NCI-H2227 treated with DMSO at 0.1 percent for 48 hours (cell line): Measurements from ENCODE around the gene ZNF790.

ENCODE experiments used
- DNase-seq: peaks from one replicate; lab custom pipeline; 2025; lab: John Stamatoyannopoulos, UW

Gene ZNF790

DNA sequence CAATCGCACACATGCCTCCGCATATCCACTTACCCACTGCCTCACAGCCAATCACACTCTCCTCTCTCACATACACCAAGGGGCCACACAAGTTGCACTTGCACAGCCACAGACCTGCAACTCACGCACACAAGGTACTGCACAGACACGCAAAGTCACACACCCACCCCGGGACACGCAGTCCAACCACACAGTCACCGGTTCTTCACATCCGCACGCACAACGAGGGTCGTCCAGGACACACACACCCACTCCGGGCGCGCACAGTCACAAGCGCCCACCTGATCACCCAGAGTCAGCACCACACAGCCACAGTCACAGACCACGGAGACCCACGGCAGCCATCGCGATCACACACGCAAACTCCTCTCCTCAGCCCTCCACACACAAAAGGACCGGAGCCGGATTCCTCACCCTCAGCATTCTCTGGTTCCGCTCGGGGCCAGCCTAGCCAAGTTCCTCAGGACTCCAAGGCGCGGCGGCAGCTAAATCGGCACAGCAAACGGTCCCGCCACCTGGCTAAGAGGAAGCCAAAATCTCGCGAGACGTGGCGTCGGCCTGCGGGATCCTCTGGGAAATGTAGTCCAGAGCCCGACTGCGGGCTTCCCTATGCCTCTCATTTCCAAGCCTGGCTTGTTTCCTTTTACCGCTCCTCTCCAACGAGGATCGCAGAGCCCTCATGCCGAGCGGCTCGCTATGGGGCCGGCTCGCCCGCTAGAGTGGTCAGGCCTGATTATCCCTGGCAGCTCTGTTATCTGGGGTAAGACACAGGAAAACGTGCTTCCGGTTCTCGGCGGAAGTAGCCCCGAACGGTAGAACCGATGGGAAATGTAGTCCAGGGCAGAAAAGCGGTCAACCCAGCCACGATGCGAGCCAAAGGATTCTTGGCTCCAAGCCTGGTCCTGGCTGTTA, 65.6 kb downstream of the ZNF790 start, which contains the start of gene ZNF850:
ZNF850 (minus strand) TSS at position 497 of the 912 bp plus-strand sequence. CDS start 10,201 bp downstream, outside the sequence.
- peak; percentile 93 for DNase-seq

DNA sequence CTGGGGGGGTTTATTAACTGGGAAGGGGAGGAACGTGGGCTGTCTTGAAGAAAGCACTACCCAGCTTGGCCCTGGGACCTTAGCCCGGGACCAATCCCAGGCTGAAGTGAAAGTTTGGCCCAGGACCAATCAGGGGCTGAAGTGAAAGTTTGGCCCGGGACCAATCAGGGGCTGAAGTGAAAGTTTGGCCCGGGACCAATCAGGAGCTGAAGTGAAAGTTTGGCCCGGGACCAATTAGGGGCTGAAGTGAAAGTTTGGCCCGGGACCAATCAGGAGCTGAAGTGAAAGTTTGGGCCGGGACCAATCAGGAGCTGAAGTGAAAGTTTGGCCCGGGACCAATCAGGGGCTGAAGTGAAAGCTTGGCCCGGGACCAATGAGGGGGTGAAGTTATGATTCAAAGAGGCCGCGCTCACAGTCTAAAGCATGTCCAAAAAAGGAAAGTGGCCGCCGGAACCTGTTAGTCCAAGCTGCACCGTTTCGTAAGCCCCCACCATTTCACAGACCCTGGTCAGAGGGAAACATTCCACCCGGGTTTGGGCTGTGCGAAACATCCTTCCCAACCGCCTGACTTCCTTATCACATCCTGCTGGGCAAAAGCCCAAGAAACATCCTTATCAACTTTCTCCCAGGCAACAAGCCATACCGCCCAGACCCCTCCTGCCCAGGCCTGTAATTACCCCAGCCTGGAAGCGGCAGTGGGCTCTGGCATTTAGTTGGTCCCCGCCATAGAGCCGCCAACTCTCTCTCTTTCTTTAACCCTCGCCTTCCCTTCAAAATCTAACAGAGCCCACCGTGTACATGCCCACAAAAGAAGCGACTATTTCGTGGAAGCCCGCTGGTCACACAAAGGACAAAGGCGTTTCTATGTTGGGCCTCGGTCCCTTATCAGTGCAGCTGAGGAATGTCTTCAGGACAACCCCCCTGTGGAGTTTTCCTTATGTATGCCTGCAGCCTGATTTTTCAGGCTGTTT, 66.6 kb downstream of the ZNF790 start:
- no peak for DNase-seq
